Memory B cell (primary cell): Measurements from ENCODE around the gene HPS4.

ENCODE experiments used
- ATAC-seq: fragments of 150-1000 bp; cut with Tn5 transposase; 2 replicates; pipeline ENCODE4 v1.10.0; 2021; ENCODE audit warnings: low read depth, mild to moderate bottlenecking, moderate library complexity
- DNase-seq, 2 donors: peaks; one replicate each; pipeline ENCODE4 v3.0.0; 2022; ENCODE audit warnings: low spot score in 2 of 2
- H3K27ac Mint-ChIP-seq: one replicate; pipeline ENCODE4 v1.8.0; 2022; ENCODE audit warnings: mild to moderate bottlenecking, moderate library complexity, mixed read lengths
- H3K27me3 Mint-ChIP-seq: one replicate; pipeline ENCODE4 v1.8.0; 2022; ENCODE audit warnings: mixed read lengths
- H3K36me3 Mint-ChIP-seq: one replicate; pipeline ENCODE4 v1.8.0; 2022; ENCODE audit warnings: mild to moderate bottlenecking, mixed read lengths
- H3K4me1 Mint-ChIP-seq: one replicate; pipeline ENCODE4 v1.8.0; 2022; ENCODE audit warnings: mixed read lengths
- H3K4me3 Mint-ChIP-seq: one replicate; pipeline ENCODE4 v1.8.0; 2022; ENCODE audit warnings: mild to moderate bottlenecking, moderate library complexity, mixed read lengths
- H3K9me3 Mint-ChIP-seq: one replicate; pipeline ENCODE4 v1.8.0; 2022; ENCODE audit warnings: mixed read lengths

The HPS4 gene

GRCh38 chr22:26485013-26485412, 1.4 kb upstream of the HPS4 start:
- Mint-ChIP-seq H3K9me3 (no peaks in the 10 kb centered on the region), H3K4me3 (peak overlapping the region; percentile 32), H3K27ac (peak overlapping the region; percentile 78), H3K4me1 (peaks cover 48% of the 10 kb centered on the region), H3K36me3 (peaks cover 19% of the 10 kb centered on the region), H3K27me3 (no peaks in the 10 kb centered on the region)
- no peak for ATAC-seq
- DNase-seq, result no peak

GRCh38 chr22:26484360-26484706, 750 bp upstream of the HPS4 start:
- peak overlapping the region; percentile 91 for H3K4me3 Mint-ChIP-seq
- H3K27me3 Mint-ChIP-seq, result no peaks in the 10 kb centered on the region
- DNase-seq (peak in 1 of 2 donors; percentile 9), ATAC-seq (peak; percentile 42)
- no peaks in the 10 kb centered on the region for H3K9me3 Mint-ChIP-seq
- peaks cover 17% of the 10 kb centered on the region for H3K36me3 Mint-ChIP-seq
- peak overlapping the region; percentile 99 for H3K27ac Mint-ChIP-seq
- H3K4me1 Mint-ChIP-seq, result peaks cover 54% of the 10 kb centered on the region

GRCh38 chr22:26483043-26483438, 542 bp downstream of the HPS4 start:
- Mint-ChIP-seq H3K4me1 (peaks cover 56% of the 10 kb centered on the region), H3K27me3 (no peaks in the 10 kb centered on the region), H3K9me3 (no peaks in the 10 kb centered on the region), H3K36me3 (peaks cover 7% of the 10 kb centered on the region), H3K4me3 (peak overlapping the region; percentile 91), H3K27ac (peak overlapping the region; percentile 99)
- DNase-seq (no peak), ATAC-seq (no peak)

GRCh38 chr22:26482161-26482560, 1.4 kb downstream of the HPS4 start:
- Mint-ChIP-seq H3K4me1 (peaks cover 64% of the 10 kb centered on the region), H3K4me3 (peak overlapping the region; percentile 91), H3K27ac (peak overlapping the region; percentile 99), H3K36me3 (peaks cover 13% of the 10 kb centered on the region), H3K27me3 (no peaks in the 10 kb centered on the region), H3K9me3 (no peaks in the 10 kb centered on the region)
- DNase-seq, result no peak
- ATAC-seq, result no peak

- Mint-ChIP-seq H3K36me3 (peaks cover 16% of the 10 kb centered on the region), H3K27me3 (no peaks in the 10 kb centered on the region), H3K9me3 (no peaks in the 10 kb centered on the region), H3K4me3 (peak overlapping the region; percentile 91), H3K27ac (peak overlapping the region; percentile 99), H3K4me1 (peaks cover 64% of the 10 kb centered on the region)
- DNase-seq (no peak), ATAC-seq (no peak)
Observed at GRCh38 chr22:26481694-26482093, 1.9 kb downstream of the HPS4 start.

GRCh38 chr22:26481112-26481693, 2.4 kb downstream of the HPS4 start:
- Mint-ChIP-seq H3K9me3 (no peaks in the 10 kb centered on the region), H3K4me3 (peak overlapping the region; percentile 65), H3K27me3 (no peaks in the 10 kb centered on the region), H3K4me1 (peaks cover 62% of the 10 kb centered on the region), H3K27ac (peak overlapping the region; percentile 99), H3K36me3 (peaks cover 19% of the 10 kb centered on the region)
- no peak for DNase-seq
- no peak for ATAC-seq

GRCh38 chr22:26480611-26480932, 3.0 kb downstream of the HPS4 start:
- H3K4me3 Mint-ChIP-seq, result peak overlapping the region; percentile 65
- no peaks in the 10 kb centered on the region for H3K9me3 Mint-ChIP-seq
- H3K27ac Mint-ChIP-seq, result peak overlapping the region; percentile 99
- no peak for DNase-seq
- peaks cover 59% of the 10 kb centered on the region for H3K4me1 Mint-ChIP-seq
- no peaks in the 10 kb centered on the region for H3K27me3 Mint-ChIP-seq
- H3K36me3 Mint-ChIP-seq, result peaks cover 19% of the 10 kb centered on the region
- no peak for ATAC-seq

GRCh38 chr22:26479792-26480610, 3.6 kb downstream of the HPS4 start:
- Mint-ChIP-seq H3K27me3 (no peaks in the 10 kb centered on the region), H3K9me3 (no peaks in the 10 kb centered on the region), H3K4me1 (peaks cover 53% of the 10 kb centered on the region), H3K27ac (peak overlapping the region; percentile 99), H3K4me3 (peak overlapping the region; percentile 76), H3K36me3 (peaks cover 20% of the 10 kb centered on the region)
- ATAC-seq (peak; percentile 7), DNase-seq (no peak)

- peaks cover 48% of the 10 kb centered on the region for H3K4me1 Mint-ChIP-seq
- ATAC-seq, result no peak
- no peak for DNase-seq
- H3K36me3 Mint-ChIP-seq, result peaks cover 22% of the 10 kb centered on the region
- no peaks in the 10 kb centered on the region for H3K27me3 Mint-ChIP-seq
- H3K27ac Mint-ChIP-seq, result peak overlapping the region; percentile 99
- no peaks in the 10 kb centered on the region for H3K9me3 Mint-ChIP-seq
- H3K4me3 Mint-ChIP-seq, result peak overlapping the region; percentile 76
Observed at GRCh38 chr22:26479043-26479791, 4.4 kb downstream of the HPS4 start.

GRCh38 chr22:26477341-26477731, 6.2 kb downstream of the HPS4 start:
- no peak for DNase-seq
- Mint-ChIP-seq H3K9me3 (no peaks in the 10 kb centered on the region), H3K27me3 (no peaks in the 10 kb centered on the region), H3K36me3 (peaks cover 30% of the 10 kb centered on the region), H3K27ac (peak overlapping the region; percentile 46), H3K4me1 (peaks cover 38% of the 10 kb centered on the region), H3K4me3 (no peak overlapping the region)
- no peak for ATAC-seq

GRCh38 chr22:26476705-26477340, 6.8 kb downstream of the HPS4 start:
- H3K4me1 Mint-ChIP-seq, result peaks cover 33% of the 10 kb centered on the region
- DNase-seq (no peak), ATAC-seq (no peak)

GRCh38 chr22:26474682-26475081, 8.9 kb downstream of the HPS4 start:
- peaks cover 17% of the 10 kb centered on the region for H3K4me1 Mint-ChIP-seq
- H3K9me3 Mint-ChIP-seq, result no peaks in the 10 kb centered on the region
- H3K4me3 Mint-ChIP-seq, result no peak overlapping the region
- no peak overlapping the region for H3K27ac Mint-ChIP-seq
- DNase-seq (no peak), ATAC-seq (no peak)
- H3K27me3 Mint-ChIP-seq, result no peaks in the 10 kb centered on the region
- H3K36me3 Mint-ChIP-seq, result peaks cover 29% of the 10 kb centered on the region

More at GRCh38 chr22:26476705-26477340, 6.8 kb downstream of the HPS4 start:
- no peak overlapping the region for H3K27ac Mint-ChIP-seq
- H3K27me3 Mint-ChIP-seq, result no peaks in the 10 kb centered on the region
- no peaks in the 10 kb centered on the region for H3K9me3 Mint-ChIP-seq
- no peak overlapping the region for H3K4me3 Mint-ChIP-seq
- peaks cover 30% of the 10 kb centered on the region for H3K36me3 Mint-ChIP-seq

GRCh38 chr22:26471522-26471921, 12.1 kb downstream of the HPS4 start:
- Mint-ChIP-seq H3K4me1 (peaks cover 3% of the 10 kb centered on the region), H3K36me3 (peaks cover 31% of the 10 kb centered on the region), H3K9me3 (no peaks in the 10 kb centered on the region), H3K27ac (no peak overlapping the region), H3K4me3 (no peak overlapping the region), H3K27me3 (no peaks in the 10 kb centered on the region)
- DNase-seq (no peak), ATAC-seq (no peak)

GRCh38 chr22:26470807-26471206, 12.8 kb downstream of the HPS4 start:
- peaks cover 33% of the 10 kb centered on the region for H3K36me3 Mint-ChIP-seq
- no peak for ATAC-seq
- H3K4me1 Mint-ChIP-seq, result peaks cover 3% of the 10 kb centered on the region
- no peak overlapping the region for H3K4me3 Mint-ChIP-seq
- no peak for DNase-seq
- H3K27me3 Mint-ChIP-seq, result no peaks in the 10 kb centered on the region
- no peak overlapping the region for H3K27ac Mint-ChIP-seq
- no peaks in the 10 kb centered on the region for H3K9me3 Mint-ChIP-seq
